ELF-1 (cell line): ENCODE results near the gene ASRGL1.
"Not testable (repeated sequence)": the region's sequence is repeated elsewhere in the genome, so short reads cannot be mapped to it uniquely, and the experiment has no call there.

ENCODE experiments used
- DNase-seq: peaks from one replicate; pipeline ENCODE4 v3.0.0-alpha.2; 2016; ENCODE audit warnings: low read depth, low spot score

ASRGL1 gene

DNA sequence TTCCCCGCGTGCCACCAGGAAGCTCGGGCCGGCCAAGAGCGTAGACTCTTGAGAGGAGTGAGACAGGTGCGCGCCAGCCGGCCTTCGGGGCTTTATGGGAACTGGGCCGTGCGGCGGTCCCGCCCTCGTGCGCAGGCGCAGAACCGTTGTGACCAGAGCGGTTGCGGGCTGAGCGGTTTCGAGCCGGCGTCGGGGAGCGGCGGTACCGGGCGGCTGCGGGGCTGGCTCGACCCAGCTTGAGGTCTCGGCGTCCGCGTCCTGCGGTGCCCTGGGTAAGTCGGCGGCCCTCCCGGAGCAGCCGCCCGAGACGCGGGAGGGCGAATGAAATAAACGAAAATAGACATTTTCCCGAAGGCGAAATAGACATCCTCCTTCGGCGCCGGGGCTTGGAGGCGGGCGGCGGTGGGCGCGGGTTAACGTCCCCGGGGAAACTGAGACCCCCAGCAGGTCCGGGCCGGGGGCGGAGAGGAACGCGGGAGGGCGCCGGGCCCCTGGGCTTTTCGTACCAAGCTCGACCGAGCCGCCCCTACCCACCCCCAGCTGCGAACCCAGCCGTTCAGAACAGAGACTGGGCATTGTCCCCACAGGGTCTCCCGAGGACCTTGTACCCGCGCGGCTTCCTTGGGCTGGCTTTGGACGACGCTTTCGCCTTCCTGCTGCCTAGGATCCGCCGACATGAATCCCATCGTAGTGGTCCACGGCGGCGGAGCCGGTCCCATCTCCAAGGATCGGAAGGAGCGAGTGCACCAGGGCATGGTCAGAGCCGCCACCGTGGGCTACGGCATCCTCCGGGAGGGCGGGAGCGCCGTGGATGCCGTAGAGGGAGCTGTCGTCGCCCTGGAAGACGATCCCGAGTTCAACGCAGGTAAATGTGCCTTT is at the start of gene ASRGL1:
Gene ASRGL1 (plus strand): TSS at position 146 of the 879 bp plus-strand sequence. CDS start 530 bp downstream, at position 676.
- DNase-seq = peak; percentile 92

DNA sequence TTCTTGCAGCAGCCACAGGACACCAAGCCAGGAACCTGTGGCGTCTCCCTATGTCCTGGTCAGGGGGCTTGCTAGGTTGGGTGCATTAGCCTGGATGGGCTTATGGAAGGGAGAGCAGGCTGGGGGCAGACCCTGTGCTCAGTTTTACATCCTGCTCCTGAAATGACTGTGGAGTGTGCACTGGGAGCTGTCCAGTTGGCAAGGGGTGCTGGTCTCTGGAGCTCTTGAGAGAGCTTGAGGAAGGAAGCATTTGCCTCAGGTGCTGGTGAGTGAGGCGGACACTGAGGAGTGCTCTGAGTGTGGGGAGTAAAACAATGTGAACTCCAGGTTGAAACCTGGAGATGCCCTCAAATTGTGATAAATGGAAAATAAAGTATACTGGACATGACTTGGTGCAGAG is 41.7 kb upstream of the ASRGL1 start:
- DNase-seq = peak; percentile 75

DNA sequence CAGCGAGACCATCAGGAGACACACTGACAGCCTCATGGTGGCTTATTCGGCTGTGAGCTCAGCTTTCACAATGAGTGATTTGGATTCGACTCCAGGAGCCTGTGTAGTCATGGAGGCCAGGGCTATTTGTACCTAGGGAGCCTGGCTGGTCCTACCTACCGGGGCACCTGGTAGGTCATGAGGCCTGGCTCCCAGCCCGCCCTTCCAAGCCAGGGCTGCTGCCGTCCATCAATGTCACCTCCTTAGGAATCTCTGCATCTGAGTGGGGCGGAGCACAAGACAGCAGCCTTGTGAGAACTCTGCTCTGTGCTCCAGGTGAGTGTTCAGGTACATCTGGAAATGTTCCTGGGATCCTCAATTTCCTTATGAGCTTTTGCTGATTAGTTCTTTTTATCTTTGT is 38.3 kb upstream of the ASRGL1 start, which contains the start of gene SCGB1D4:
Gene SCGB1D4 (minus strand): TSS at position 101 of the 400 bp plus-strand sequence. CDS start 65 bp downstream, at position 36.
- DNase-seq = peak; percentile 13

DNA sequence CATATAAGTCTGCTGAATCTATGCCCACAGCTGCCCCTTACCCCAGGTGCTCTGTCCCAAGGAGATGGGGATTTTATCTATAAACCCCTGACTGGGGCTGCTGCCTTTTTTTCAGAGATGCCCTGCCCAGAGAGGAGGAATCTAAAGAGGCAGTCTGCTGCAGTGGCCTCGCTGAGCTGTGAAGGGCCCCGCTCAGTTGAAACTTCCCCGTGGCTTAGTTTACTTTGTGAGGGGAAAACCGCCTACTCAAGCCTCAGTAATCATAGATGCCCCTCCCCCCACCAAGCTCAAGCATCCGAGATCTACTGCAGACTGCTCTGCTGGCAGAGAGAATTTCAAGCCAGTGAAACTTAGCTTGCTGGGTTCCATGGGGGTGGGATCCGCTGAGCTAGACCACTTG is 31.0 kb upstream of the ASRGL1 start:
- DNase-seq = no peak

DNA sequence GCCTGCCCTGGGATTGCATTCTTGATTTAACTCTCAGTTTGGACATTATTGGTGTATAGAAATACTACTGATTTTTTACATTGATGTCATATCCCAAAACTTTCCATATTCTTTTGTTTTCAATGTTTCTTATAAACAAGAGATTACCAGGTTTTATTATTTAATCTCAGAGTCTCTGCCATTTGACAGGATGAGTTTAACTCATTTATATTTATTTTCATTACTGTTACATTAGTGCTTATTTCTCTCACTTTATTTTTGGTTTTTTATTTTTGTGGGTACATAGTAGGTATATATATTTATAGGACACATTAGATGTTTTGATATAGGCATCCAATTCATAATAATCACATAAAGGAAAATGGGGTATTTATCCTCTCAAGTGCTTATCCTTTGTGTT is 29.3 kb upstream of the ASRGL1 start:
- DNase-seq = no peak

DNA sequence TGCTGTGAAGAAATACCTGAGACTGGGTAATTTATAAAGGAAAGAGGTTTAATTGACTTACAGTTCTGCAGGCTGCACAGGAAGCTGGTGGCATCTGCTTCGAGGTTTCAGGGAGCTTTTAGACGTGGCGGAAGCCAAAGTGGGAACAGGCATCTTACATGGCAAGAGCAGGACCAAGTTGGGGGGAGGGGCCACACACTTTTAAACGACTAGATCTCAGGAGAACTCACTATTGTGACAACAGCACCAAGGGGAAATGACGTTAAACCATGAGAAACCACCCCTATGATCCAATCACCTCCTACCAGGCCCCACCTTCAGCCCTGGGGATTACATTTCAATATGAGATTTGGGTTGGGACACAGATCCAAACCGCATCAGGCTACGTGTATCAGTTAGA is 27.3 kb upstream of the ASRGL1 start:
- DNase-seq = no peak

DNA sequence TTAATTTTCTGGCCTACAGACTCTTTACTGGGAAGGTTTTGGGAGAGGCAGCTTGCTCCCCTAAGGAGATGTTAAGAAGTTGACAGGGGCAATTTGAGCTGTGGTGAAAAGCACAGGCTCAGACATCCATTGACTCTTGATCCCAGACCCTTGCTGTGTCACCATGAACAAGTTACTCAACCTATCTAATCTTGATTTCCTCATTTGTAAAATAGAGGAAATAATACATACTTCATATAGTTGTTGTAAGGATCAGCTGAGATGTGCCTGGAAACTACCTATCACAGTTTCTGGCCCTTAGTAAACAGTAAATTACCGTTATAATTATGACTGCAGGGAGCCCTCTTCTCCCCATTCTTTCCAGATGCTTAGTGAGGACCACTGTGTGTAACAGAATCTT is 21.8 kb upstream of the ASRGL1 start:
- no peak for DNase-seq

DNA sequence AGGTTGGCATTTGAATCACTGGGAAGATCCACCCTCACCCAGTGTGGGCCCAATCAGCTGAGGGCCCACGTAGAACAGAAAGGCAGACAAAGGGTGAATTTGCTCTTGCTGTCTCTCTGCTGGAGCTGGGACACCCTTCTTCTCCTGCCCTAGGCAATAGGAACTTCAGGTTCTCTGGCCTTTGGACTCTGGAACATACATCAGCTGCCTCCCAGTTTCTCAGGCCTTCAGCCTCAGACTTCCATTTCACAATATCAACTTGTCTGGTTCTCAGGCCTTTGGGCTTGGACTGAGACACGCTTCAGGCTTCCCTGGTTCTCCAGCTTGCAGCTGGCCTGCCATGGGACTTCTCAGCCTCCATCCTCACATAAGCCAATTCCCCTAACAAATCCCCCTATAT is 14.7 kb upstream of the ASRGL1 start:
- DNase-seq = no peak

DNA sequence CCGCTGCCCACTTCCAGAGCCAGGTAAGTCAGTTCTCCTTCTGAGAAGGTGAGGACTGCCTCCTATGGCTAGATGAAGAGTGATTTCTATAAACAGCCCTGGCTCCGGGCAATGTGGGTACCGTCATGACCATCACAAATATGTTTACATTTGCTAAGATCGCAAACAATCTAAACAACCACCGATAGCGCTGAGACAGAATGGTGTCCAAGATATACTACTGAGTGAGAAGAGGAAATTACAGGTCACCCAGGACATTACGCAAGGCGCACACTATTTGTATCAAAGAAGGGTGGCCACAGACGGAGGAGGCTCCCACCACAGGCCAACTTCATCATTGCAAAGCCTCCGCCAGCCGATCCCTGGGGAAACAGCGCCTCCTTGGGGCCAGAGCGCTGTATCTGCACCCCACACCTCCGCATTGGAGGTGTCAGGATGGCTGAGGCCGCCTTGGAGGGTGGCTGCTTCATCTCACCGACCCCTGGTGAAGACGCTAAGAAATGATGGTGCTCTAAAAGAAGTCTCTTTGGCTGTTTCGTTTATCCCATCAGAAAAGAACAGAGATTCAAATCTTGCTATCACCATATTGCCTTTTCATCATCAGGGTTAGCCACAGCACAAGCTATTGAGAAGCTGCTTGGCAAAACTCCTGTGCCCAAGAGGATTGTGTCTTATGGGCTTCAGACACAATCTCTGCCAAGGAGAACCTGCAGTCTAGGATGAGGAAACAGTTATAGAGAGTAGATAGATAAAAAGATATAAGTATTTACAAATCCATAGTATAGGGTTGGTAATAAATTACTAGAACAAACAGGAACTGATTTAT is 12.3 kb upstream of the ASRGL1 start:
- peak; percentile 92 for DNase-seq

DNA sequence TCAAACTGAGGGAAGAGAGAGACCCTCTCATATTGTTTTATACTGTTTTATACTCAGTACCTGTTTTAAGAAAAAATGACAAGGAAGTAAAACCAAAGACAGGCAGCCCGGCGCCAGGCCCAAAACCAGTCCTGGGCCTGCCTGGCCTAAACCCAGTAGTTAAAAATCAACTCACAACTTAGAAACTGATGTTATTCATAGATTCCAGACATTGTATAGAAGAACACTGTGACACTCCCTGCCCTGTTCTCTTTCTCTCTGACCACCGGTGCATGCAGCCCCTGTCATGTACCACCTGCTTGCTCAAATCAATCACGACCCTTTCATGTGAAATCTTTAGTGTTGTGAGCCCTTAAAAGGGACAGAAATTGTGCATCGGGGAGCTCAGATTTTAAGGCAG is 11.5 kb upstream of the ASRGL1 start:
- DNase-seq = not testable (repeated sequence)

DNA sequence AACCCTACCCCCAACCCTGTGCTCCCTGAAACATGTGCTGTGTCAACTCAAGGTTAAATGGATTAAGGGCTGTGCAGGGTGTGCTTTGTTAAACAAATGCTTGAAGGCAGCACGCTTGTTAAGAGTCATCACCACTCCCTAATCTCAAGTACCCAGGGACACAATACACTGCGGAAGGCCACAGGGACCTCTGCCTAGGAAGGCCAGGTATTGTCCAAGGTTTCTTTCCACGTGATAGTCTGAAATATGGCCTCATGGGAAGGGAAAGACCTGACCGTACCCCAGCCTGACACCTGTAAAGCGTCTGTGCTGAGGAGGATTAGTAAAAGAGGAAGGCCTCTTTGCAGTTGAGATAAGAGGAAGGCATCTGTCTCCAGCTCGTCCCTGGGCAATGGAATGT is 10.5 kb upstream of the ASRGL1 start:
- peak; percentile 54 for DNase-seq

DNA sequence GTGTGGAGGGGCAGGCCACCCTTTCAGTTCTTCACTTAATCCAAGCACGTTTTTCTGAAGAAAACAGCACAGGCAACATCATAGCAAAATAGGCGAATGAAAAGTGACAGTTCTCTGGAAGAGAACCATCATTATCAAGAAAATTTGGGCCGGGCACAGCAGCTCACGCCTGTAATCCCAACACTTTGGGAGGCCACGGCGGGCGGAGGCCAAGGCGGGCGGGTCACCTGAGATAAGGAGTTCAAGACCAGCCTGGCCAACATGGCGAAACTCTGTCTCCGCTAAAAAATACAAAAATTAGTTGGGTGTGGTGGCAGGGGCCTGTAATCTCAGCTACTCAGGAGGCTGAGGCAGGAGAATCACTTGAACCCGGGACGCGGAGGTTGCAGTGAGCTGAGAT is 9.7 kb upstream of the ASRGL1 start:
- not testable (repeated sequence) for DNase-seq

DNA sequence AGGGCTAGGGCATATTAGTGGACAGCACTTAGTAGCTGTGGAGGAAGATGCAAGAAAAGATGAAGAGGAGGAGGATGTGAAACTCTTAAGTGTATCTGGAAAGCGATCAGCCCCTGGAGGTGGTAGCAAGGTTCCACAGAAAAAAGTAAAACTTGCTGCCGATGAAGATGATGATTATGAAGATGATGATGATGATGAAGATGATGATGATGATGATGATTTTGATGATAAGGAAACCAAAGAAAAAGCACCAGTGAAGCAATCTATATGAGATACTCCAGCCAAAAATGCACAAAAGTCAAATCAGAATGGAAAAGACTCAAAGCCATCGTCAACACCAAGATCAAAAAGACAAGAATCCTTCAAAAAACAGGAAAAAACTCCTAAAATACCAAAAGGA is 6.0 kb upstream of the ASRGL1 start:
- DNase-seq = not testable (repeated sequence)

DNA sequence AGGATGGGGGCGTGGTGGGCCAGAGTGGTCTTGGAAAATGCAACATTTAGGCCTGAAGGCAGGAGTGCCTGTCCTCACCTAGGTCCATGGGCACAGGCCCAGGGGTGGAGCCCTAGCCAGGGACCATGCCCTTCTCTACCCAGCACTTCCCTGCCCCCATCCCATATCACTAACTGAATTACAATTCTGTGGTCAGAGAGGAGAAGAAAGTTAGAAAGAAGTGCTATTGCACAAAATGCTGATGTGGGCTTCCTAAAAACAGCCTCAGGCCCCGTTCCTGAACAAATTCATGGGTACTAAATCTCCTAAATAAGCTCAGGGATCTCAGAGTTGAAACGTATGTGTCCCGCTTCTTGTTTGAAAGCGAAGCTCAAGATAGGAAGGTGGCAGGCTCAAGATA is 3.5 kb upstream of the ASRGL1 start:
- no peak for DNase-seq

DNA sequence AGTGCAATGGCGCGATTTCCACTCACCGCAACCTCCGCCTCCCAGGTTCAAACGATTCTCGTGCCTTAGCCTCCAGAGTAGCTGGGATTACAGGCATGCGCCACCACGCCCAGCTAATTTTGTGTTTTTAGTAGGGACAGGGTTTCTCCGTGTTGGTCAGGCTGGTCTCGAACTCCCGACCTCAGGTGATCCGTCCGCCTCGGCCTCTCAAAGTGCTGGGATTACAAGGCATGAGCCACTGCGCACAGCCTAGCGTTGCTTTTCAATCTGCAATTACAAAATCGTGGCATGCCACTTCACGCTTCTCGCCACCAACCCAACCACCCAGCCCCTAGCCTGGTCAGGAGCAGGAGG is 322 bp upstream of the ASRGL1 start:
- not testable (repeated sequence) for DNase-seq

DNA sequence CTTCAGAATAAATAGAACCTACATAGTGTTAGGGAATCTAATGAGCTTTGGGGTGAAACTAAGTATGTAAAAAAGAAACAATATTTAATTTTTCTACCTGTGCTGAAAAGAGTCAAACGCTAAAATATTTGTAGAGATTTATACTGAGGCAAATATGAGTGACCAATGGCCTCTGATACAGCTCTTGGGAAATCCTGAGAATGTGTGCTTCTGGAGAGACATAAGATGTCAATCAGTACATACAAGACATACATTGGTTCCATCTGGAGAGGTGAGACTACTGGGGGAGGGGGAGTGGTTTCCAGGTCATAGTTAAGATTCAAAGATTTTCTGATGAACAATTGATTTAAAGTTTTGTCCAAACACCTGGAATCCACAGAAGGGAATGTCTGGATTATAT is 970 bp downstream of the ASRGL1 start:
- DNase-seq = no peak

DNA sequence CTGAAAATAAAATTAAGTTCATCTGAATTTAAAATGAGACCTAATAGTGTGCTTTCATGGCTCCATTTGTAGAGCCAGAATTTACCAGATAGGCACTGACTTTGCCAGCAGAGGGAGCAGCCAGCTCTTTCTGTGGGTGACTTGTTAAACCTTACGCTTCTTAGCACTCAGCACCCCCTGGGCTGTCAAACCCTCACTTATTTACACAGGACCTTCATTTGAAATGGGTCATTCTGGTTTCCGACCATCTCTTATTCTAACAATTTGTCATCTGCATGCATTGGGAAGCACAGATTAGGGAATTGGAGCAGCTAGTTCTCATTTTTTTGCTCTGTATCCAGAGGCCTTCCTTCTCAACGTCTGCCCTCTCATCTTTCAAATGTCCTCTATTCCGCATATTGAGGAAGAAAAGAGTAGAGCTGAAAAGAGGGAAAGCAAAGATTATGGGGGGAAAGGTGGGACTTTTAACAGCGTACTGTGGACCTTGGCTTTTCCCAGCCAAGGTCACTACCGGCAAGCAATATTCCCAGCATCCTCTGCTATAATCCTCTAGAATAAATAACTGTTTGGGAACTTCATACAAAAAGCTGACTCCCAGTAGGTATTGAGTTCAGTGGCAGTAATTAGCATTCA is 3.1 kb downstream of the ASRGL1 start:
- peak; percentile 50 for DNase-seq

DNA sequence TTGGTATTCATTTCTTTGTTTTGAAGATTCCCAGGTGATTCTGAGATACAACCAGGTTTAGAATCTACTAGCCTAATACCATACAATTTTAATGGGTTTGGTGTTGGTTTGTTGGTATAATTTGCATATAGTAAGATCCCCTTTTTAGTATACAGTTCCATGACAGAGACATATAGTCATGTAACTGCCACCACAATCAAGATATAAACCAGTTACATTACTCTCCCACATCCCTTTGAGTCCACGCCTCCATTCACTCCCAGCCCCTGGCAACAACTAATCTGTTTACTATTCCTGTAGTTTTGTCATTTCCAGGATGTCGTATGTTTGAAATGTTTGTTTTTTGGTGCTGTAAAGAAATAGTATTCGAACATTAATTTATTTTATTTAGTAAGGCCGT is 4.3 kb downstream of the ASRGL1 start:
- no peak for DNase-seq

DNA sequence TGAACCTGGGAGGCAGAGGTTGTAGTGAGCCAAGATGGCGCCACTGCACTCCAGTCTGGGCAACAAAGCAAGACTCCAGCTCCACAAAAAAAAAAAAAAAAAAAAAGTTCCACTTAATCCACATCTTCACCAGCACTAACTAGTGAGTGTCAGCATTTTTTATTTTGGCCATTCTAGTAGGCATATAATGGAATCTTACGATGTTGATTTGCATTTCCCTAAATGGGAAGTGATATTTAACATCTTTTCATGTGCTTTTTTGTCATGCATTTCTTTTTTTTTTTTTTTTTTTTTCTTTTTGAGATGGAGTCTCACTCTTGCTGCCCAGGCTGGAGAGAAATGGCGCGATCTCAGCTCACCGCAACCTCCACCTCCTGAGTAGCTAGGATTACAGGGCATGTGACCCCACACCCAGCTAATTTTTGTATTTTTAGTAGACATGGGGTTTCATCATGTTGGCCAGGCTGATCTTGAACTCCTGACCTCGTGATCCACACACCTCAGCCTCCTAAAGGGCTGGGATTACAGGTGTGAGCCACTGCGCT is 6.5 kb downstream of the ASRGL1 start:
- not testable (repeated sequence) for DNase-seq

DNA sequence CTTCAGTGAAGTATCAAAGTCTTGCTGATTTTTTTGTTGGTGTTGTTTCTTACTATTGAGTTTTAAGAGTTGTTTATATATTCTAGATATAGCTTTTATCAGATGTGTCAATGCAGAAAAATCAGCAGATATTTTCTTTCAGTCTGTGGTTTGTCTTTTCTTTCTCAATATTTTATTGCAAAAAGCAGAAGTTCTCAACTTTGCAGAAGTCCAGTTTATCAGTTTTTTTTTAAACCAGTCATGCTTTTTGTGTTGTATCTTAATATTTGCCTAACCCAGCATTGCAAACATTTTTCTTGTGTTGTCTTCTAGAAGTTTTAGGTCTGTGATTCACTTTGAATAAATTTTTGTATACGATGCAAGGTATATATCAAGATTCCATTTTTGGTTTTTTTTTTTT is 7.0 kb downstream of the ASRGL1 start:
- DNase-seq = no peak

DNA sequence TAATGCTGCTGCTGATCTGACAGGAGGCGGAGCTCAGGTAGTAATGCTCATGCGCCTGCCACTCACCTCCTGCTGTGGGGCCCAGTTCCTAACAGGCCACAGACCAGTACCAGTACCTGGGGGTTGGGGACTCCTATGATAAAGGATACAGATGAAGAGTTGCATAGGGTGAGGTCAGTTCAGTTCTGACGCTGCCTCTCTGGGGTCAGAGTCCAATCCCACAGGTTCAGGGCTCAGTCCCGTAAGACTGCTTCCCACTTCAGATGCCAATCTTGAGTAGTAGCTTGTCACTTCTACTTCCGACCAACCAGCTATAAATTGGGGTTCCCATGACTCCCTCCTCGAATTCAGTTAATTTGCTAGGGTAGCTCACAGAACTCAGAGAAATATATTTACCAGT is 8.6 kb downstream of the ASRGL1 start:
- DNase-seq = no peak
